AG04449 (cell line): ENCODE data around the gene TMED8.

ENCODE experiments used
- CTCF ChIA-PET: fragments of 350-600 bp; formaldehyde crosslinking; extraction: SDS; loops from one replicate; lab custom pipeline; 2021; ENCODE audit warnings: antibody characterized with exemption; lab: Yijun Ruan, JAX
- POLR2A ChIA-PET: fragments of 400-600, 350-600 bp; formaldehyde crosslinking; extraction: SDS; loops from one replicate; lab custom pipeline; 2020; ENCODE audit warnings: antibody characterized with exemption, inconsistent platforms; lab: Yijun Ruan, JAX
- DNase-seq: peaks from one replicate; pipeline ENCODE4 v3.0.0-alpha.2; 2010; ENCODE audit warnings: low read depth, low spot score
- H3K4me3 ChIP-seq: 2 replicates; pipeline ENCODE4 v1.5.1; 2011; ENCODE audit warnings: low read depth, mild to moderate bottlenecking, control low read depth, low read length
- TF ChIP-seq, protein P1 (sequence below): IDR thresholded peaks from one replicate; pipeline ENCODE4 v1.5.1; 2011; ENCODE audit warnings: mild to moderate bottlenecking, moderate library complexity, low read length, control low read depth, inconsistent platforms; ENCODE audit not compliant: insufficient read depth; ENCODE audit errors: missing control alignments

The TMED8 gene

DNA sequence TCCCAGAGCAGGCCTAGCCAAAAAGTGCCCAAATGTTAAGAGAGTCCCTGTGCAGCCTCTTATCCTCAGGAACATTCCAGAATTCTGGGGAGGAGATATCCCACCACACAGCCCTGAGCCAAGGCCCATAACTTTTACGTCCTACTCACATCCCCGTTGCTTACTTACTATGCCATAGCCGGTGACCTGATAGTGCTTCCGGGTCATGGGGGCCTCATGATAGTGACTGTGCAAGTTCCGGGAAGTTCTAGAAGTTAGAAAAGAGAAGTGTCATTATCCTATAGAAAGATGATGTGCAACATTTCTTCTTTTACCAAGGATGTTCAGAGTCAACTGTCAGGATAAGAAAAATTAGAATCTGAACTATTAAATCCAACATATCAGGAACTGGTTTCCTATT is 90.3 kb downstream of the TMED8 start:
- DNase-seq: no peak
- ChIA-PET CTCF (interaction anchor here (1.1 to 8.8 kb wide), 2 partner anchors 14 to 22 kb away, joined by 3 to 62 read pairs; no protein-coding TSS in a partner anchor), POLR2A (no interaction called here)
- no peak overlapping the region for H3K4me3 ChIP-seq
- TF ChIP-seq, protein P1, sequence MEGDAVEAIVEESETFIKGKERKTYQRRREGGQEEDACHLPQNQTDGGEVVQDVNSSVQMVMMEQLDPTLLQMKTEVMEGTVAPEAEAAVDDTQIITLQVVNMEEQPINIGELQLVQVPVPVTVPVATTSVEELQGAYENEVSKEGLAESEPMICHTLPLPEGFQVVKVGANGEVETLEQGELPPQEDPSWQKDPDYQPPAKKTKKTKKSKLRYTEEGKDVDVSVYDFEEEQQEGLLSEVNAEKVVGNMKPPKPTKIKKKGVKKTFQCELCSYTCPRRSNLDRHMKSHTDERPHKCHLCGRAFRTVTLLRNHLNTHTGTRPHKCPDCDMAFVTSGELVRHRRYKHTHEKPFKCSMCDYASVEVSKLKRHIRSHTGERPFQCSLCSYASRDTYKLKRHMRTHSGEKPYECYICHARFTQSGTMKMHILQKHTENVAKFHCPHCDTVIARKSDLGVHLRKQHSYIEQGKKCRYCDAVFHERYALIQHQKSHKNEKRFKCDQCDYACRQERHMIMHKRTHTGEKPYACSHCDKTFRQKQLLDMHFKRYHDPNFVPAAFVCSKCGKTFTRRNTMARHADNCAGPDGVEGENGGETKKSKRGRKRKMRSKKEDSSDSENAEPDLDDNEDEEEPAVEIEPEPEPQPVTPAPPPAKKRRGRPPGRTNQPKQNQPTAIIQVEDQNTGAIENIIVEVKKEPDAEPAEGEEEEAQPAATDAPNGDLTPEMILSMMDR: no peak
